Measurements from ENCODE around the gene BLOC1S5. TPM values are rescaled to one million over a fixed set of nuclear protein-coding genes. Genes with fewer than 3 reads are reported as not detected.

BLOC1S5 gene
- polyA plus RNA-seq, 1 of the 3 experiments (the other 2 are of a cell fraction) = 4.4 TPM

GRCh38 chr6:8027965-8028651 lies 36.1 kb downstream of the BLOC1S5 start:
- Histone ChIP-seq H3K27ac (ENCODE audit: low read depth in 2 of 2, low read length in 1 of 2) (peak overlapping the region in 1 of 2 experiments; percentile 32; a peak in 1 of 4 replicates), H3K9ac (no peak overlapping the region)

More at GRCh38 chr6:8027965-8028651, 36.1 kb downstream of the BLOC1S5 start:
- no peak for DNase-seq
- Histone ChIP-seq H3F3A (replicated peaks; ENCODE audit: insufficient read depth) (peaks cover 3% of the 10 kb centered on the region), H3K36me3 (replicated peaks in 1 of 2; ENCODE audit: control insufficient read depth in 1 of 2, insufficient read depth in 2 of 2, low read length in 1 of 2) (peaks cover 0 to 5% of the 10 kb centered on the region in 2 experiments), H3K9me3 (no peaks in the 10 kb centered on the region), H3K4me3 (ENCODE audit: low read depth in 2 of 2, low read length in 1 of 2) (no peak overlapping the region), H2AFZ (ENCODE audit: low read depth) (no peak overlapping the region), H4K20me1 (ENCODE audit: insufficient read depth) (no peaks in the 10 kb centered on the region), H3K27me3 (ENCODE audit: insufficient read depth) (no peaks in the 10 kb centered on the region), H3K4me1 (ENCODE audit: control insufficient read depth in 1 of 2, insufficient read depth in 2 of 2, low read depth in 1 of 2, low read length in 1 of 2) (peaks cover 3 to 23% of the 10 kb centered on the region in 2 experiments; a peak in 2 of 4 replicates), H3K4me2 (no peak overlapping the region), H3K9me2 (no peaks in the 10 kb centered on the region), H3K79me2 (ENCODE audit: insufficient read depth) (peaks cover 21% of the 10 kb centered on the region)
- TF ChIP-seq NRF1 (IDR thresholded peaks at IDR 0.05; ENCODE audit: low read depth, low read length) (no peak), EZH2phosphoT487 (IDR thresholded peaks at IDR 0.05; ENCODE audit: borderline replicate concordance, low read depth) (no peak), IRF3 (IDR thresholded peaks at IDR 0.05; ENCODE audit: low read depth, low read length) (no peak), ELF1 (IDR thresholded peaks at IDR 0.05) (no peak), MEF2A (IDR thresholded peaks at IDR 0.05; ENCODE audit: borderline replicate concordance, low read depth) (no peak), RCOR1 (IDR thresholded peaks at IDR 0.05; ENCODE audit: low read length) (no peak), PBX3 (IDR thresholded peaks at IDR 0.05) (no peak), GATA2 (CRISPR knock-in tag; IDR thresholded peaks at IDR 0.05) (no peak), MAX (IDR thresholded peaks at IDR 0.05; ENCODE audit: low read depth) (no peak), TCF12 (IDR thresholded peaks at IDR 0.05) (no peak), SMC3 (IDR thresholded peaks at IDR 0.05; ENCODE audit: low read depth, low read length) (no peak), CTCF (IDR thresholded peaks at IDR 0.05) (no peak), CHD2 (IDR thresholded peaks at IDR 0.05; ENCODE audit: low read length, partially characterized antibody) (no peak), TEAD4 (IDR thresholded peaks at IDR 0.05; ENCODE audit: borderline replicate concordance, insufficient read depth) (no peak), TAF1 (IDR thresholded peaks at IDR 0.05; ENCODE audit: borderline replicate concordance, low read depth, low read length) (no peak)
- WGBS (ENCODE audit: low lambda C conversion rate) = 58% methylated on average over 2 of the region's 2 CpGs
- CTCF ChIA-PET = no interaction called here
- POLR2A ChIA-PET = no interaction called here

Data from SK-N-SH (cell line).